ENCODE measurements around the gene XYLT1.

Gene XYLT1

DNA sequence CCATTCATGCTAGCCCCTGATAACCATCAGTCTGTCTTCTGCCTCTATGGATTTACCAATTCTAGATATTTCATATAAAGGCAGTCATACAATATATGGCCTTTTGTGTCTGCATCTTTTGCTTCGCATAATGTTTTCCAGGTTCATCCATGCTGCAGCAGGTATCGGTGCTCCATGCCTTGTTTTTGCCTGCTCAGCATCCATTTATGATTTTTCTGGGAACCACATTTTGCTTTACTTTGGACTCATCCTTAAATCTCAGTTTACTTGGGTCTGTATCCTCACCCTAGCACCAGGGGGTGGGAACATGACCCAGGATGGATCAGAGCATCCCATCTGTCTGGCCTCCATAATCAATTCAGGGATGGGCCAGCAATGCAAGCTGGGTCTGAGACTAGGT is 325.7 kb downstream of the XYLT1 start:
- ATAC-seq (no peak), DNase-seq (no peak)

DNA sequence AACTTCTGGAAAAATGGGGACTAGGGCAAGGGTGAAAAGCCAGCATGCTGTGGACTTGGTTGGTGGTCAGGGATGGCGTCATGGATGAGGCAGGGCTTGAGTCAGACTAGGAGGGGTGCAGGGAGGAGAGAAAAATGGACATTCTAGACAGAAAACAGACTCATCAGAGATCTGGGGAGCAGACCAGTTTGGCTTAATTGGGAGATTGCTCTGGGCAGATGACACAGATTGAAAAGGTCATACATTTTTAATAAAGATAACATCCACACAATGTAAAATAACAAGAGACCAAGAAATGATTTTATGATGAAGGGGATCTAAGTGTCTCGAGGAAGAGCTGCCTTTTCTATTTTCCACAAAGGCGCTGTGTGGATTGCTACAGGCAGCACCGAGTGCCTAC is 326.3 kb downstream of the XYLT1 start:
- DNase-seq, result no peak
- no peak for ATAC-seq

DNA sequence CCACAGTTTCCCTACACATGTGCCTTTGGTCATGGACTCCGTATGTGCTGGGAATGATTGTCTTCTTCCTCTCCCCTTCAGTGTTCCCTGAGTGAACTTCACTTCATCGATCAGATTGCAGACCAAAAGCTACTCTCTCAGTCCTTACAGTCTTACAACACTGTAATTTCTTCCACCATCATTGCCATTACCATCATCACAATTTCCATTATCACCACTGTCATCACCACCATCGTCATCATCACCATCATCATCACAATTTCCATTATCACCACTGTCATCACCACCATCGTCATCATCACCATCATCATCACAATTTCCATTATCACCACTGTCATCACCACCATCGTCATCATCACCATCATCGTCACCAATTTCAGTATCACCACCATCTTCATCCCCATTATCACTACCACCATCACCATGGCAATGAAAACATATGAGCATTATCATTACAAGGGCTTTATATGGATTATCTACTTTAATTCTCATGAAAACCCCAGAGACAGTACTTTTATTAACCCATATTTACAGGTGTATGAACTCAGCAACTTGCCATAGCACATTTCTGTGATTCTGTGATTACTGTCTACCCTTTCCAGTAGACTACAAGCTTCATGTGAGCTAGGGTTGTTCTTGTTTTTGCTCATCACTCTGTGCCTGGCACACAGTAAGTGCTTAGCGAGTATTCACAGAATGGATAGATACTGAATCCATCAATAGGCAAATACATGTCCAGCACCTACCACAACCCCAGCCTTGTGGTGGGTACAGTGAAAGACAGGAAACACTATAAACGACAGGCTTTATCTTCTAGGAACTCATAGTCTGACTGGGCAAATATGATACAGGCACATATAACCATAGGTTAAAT is 327.0 kb downstream of the XYLT1 start:
- DNase-seq, result no peak
- ATAC-seq, result peak; percentile 14

DNA sequence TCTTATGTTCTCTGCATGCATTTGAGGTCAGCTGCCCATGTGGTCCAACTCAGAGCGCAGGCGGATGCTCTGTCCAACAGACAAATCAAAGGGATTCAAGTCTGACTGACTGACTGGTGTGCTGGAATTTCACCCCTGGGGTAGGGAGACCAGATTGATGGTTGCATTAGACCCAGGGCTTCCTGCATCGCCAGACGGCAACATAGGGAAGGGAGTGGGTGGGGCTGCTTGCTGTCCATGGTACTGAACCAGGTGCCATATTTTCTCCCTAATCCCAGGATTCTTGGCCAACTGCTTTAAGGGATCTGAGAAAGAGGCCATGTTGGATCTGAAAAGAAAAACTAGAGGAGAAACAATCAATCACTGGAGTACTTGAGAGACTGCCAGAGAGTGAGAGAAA is 332.0 kb downstream of the XYLT1 start:
- ATAC-seq (no peak), DNase-seq (no peak)

DNA sequence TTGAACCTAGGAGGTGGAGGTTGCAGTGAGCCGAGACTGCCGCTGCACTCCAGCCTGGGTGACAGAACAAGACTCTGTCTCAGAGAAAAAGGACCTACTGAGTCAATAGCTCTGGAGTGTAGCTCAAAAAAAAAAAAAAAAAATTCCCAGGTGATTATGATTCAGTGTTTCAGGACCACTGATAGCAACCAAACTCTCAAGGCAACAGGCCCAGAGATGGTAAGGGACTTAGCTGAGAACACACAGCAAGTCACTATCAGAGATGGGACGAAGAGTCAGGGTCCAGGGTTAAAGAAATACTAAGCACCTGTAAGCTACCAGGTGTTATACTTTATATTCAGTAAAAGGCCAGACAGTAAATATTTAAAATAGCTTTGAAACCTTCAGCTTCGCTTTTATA is 335.3 kb downstream of the XYLT1 start:
- DNase-seq, result no peak
- no peak for ATAC-seq

DNA sequence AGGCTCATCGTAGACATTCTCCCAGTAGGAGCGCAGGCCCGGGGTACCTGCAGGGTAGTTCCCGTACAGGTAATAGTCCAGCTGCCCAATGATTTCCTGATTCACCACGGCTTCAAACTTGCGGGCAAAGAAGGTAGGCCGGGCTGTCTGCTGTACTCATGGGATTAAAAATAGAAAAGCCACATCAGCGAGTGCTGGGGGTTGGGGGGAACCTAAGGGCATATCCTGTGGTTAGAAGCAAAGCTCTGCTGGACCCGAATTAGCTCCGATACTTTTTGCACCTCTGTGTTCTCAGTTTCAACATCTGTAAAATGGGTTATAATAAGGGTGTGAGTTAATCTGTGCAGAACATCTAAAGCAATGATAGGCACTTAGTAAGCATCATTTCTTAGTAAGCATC is 336.2 kb downstream of the XYLT1 start:
- ATAC-seq (no peak), DNase-seq (no peak)

DNA sequence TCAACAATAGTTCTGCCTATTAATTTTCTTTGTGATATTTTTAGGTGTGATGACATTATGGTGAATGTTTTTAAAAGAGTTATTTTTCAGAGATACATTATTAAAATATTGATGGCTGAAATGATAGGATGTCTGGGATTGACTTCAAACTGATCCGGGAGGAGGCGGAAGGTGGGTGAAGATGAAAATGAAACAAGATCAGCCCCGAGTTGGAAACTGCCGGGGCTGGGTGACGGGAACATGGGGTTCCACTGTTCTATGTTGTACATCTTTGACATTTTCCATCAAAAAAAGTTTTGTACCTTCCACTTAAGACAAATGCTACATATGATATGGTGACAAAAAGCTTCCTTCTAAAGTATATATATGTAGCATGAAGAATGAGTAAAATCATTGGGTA is 336.9 kb downstream of the XYLT1 start:
- ATAC-seq, result no peak
- no peak for DNase-seq

DNA sequence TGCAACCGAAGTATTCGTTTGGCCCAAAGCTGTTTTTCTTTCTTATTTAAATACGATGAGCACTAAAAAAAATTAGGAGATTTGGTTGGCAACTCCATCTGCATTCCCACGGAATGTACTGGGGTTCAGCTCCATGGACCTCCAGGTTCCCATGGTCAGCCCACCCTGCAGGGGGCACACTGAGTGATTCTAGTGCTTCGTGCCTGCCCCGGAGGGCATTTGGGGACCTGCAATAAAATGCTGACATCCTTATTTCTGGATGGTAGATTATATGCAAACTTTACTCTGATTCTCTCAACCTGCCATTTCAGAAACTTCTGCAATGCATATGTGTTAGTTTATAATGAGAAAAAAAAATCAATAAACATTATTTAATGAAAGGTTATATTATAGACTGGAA is 339.4 kb downstream of the XYLT1 start:
- ATAC-seq (no peak), DNase-seq (peak; percentile 6)

DNA sequence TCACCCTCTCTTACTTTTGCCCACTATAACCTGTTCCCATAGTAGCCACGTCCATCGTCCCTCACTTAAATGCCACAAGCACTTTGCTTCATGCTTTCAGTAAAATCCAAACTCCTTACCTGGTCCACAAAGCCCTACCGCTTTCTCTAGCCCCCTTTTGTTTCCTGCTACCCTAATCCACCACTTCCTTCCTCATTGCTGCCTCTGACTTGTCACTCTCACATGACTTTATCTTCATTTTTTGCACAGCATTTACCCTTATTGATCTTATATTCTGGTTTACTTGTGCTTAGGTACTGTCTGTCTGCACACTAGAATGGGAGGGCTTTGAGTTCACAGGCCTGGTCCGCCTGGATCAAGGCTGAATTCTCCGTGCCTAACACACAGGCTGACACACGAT is 340.0 kb downstream of the XYLT1 start:
- ATAC-seq, result no peak
- DNase-seq, result no peak

DNA sequence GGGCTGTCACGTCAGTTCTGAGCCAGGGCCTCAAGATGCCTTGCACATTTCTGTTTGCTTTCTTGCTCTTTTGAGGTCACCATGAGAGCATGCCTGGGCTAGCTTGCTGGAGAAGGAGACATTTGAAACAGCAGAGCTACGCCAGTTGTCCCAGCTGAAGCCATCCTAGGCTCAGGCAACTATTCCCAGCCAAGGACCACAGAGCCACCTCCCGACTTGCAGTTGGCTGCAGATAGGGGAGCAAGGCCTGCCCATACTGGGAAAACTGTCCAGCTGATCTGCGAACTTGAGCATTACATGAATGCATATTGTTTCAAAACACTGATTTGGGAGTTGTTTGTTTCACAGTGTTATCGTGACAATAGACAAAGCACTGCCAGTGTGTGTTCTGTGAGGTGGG is 340.8 kb downstream of the XYLT1 start:
- ATAC-seq, result no peak
- DNase-seq, result no peak

DNA sequence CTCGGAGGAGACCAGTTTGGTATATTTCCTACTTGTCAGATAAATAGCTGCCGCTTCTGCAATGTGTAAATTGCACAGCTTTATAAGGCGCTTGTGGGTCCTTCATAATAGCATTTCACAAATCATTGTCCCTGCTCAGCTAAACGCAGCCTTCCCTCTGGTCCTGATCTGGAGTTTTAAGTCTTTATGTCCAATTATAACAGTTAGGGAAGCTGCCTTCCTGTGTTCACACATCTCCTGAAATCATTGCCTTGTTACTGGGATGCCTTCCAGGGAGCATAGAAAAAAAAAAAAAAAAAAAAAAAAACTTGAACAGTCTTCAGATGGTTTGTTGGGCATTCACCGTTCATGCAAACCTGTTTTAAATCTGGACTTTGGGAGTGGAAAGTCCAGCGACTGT is 342.0 kb downstream of the XYLT1 start:
- ATAC-seq (no peak), DNase-seq (no peak)

DNA sequence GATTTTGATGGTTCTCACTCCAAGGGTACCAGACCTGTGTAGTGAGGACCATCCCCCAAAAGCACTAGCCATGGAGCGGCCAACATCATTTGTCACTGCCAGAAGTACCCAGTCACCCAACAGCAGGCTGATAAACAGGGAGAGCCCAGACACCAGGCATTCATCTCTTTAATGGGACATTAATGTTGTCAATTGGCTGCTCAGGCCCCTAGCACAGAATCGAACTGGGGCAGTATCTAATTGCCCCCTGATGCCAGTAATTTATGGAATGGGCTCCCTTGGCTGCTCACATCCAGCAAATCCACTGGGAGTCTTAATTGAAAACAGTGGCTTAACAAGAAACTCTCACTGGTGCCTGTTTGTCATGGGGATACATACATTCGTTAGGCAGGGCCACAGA is 344.6 kb downstream of the XYLT1 start:
- no peak for ATAC-seq
- DNase-seq, result no peak

DNA sequence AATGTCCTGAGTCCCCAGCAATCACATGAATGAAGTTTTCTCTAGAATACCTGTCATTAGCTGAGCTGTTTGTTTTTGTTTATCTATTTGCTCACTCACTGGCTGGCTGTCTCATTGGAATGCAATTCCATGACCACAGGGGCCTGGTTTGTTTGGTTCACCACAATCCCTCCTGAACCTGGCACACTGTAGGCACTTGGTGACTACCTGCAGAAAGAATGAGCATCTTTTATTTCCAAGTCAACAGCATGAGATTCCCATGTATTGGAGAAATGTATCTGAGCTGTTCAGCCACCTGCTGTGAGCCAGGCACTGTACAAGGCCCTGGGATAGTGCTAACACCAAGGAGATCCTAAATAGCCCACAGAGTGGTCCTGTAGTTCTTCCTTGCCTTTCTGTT is 345.1 kb downstream of the XYLT1 start:
- no peak for DNase-seq
- ATAC-seq, result no peak

DNA sequence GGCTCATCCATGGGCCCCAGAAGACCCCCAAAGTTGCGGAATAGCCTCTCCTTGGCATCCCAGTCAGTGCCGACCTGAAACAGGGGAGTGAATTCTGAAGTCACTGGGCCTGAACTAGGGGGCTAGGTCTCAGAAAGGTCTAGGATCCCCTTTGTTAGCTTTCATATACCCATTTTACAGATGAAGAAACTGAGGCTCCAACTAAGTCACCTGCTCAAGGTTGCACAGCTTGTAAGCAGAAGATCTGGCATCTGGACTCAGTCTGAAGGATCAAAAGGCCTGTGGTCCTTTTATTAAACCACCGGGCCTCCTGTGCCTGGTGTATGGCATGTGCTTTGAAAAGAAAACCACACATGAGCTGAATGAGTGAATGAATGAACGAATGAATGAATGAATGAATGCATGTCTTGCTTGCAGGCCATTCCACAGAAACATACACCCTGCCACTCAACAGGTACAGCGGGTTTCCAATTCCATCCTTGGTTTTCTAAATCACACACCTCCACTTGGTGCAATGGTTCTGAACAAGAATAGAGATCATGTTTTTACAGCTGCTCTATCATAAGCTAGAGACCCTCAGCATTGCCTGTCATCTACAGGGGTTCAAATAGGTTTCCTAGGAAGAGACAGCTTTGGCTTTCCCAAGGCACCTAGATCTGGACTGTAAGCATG is 352.7 kb downstream of the XYLT1 start:
- no peak for DNase-seq
- no peak for ATAC-seq

DNA sequence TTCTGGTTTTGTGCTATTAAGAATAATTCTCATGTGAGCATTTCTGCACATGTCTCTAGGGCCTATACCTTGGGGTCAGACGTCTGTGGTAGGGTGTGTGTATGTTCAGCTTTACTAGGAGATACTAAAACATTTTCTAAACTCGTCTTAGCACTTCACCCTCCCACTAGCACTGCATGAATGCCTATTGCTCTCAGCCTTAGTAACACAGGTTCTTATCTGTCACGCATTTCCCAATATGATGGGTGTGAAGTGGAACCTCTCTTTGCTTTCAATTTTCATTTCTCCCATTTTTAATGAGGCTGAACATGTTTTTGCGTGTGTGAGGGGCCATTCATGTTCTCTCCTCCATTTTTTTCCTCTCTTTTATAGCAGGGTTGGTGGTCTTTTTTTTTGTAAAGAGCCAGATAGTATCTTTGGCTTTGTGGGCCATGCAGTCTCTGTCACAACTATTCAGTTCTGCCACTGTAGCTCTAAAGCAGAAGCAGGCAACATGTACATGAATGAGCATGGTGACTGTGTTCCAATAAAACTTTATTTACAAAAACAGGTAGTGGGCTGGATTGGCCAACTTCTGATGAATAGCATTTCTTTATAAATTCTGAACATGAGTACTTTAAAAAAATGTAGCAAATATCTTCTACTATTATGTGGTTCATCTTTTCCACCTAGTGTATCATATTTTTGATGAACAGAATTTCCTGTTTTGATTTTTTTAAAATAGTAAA is 354.0 kb downstream of the XYLT1 start:
- DNase-seq (no peak), ATAC-seq (no peak)

DNA sequence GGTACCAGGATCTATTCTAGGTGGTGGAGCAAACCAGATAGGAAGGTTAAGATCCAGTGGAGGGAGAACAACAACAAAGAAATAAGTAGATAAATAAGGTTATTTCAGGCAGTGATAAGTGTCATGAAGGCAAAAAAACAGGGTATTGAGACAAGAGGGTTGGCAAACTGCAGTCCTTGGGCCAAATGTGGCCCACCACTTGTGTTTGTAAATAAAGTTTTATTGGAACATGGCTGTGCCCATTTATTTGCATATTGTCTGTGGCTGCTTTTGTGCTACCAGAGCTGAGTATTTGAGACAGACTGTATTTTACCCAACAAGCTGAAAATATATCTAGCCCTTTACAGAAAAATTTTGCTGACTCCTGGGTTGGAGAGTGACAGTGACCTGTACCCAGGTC is 361.3 kb downstream of the XYLT1 start:
- no peak for DNase-seq

DNA sequence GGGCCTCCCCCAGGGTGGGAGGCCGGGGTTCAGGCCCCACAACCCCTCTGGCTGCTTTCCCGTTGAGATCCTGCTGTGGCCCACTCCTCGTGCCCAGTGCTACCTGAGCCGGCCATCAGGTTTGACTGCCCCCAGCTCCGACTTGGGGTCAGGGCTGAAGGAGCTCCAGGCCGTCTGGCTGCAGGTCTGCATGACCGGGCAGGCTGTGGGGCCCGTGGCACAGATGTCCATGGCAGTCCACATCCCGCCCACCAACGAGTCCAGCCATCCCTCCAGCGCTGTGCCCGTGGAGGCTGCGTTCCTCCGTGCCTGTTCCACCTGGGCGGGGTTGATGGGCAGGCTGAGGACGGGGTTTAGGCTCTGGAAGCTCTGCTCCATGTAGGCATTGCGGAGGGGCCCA is 362.2 kb downstream of the XYLT1 start:
- DNase-seq, result no peak

More for the DNA sequence above, 361.3 kb downstream of the XYLT1 start:
- no peak for ATAC-seq

DNA sequence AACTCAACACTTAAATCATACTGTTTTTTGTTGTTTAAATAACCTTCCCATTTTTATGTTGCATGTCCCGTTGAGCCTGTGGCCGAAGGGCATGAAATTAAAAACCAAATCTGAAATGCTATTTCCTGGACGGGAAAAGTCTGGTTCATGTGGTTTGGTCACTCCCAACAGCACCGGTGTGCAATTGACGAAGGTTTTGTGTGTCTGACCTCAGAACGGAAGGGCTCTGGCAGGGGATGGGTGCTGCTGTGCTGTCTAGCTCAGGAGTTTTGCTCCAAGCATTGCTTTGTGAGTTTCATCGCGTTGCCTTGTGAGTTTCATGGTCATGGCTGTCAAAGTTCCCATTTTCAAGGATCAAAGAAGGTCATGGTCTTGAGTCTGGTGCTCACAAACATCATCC is 363.3 kb downstream of the XYLT1 start:
- ATAC-seq (no peak), DNase-seq (no peak)

More for the DNA sequence above, 362.2 kb downstream of the XYLT1 start:
- ATAC-seq, result no peak

DNA sequence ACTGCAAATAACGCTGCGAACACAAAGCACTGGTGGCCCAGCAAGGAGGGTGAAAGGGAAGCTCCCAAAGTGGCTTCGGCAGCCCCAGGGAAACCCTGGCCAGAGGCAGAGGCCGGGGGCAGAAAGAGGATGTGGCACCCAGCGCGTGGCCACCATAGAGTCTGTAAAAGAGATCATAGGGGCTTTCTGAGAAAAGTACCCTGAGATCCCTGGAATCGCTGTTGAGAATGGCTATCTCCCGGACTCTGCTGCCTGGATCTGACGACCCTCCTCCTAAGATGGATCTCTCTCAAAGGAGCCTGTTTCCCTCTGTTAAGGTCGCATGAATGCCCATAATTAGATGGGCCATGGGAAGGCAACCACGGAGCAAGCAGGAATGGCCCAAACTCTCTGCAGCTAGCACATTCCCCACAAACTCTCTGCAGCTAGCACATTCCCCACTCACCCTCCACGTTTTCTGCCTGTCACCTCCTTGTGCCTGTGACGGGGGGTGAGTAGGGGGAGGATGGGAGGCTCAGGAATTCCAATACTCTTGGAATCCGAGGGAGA is 364.4 kb downstream of the XYLT1 start:
- peak; percentile 8 for DNase-seq
- ATAC-seq, result no peak

DNA sequence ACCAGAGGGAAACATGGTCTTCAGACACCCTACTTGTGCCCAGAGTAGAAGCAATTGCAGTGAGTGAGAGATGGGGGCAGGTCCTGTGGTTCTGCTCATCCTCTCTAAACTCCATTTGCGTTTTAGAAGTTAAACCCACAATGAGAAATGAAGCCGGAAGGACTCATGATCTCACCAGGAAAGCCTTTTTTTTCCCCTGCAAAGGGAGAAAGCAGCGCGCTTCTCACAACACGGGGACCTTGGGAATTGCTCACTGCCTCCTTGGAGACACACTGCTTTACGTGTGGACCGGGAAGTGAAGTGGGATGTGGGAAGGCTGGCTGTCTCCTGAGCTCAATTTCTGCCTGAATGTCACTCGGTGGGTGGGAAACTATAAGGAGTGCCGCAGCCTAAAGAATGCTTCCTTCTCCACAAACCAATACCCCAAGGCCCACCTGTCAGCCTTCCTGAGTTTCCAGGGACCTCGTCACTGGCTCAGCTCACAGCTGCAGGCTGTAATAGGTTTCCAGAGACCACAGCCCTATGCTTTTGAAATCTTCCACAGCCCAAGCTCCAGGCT is 365.4 kb downstream of the XYLT1 start:
- ATAC-seq (no peak), DNase-seq (no peak)

DNA sequence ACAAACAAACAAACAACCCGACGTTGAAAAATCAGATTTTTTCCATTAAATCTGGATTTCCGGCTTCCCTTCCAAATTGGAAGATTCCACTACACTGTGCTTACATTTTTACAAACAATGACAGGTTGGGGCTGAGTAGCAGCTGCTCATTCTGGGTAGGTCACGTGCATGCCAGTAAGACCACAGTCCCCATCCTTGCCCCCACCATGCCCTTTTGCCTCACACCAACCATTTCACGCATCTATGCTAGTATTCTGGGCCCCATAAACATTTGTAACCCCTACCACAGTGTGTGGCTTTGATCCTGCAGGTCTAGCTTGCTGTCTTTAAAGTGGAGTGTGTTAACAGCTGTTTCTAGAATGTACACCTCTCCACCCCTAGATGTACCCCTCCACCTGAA is 366.1 kb downstream of the XYLT1 start:
- peak; percentile 40 for ATAC-seq
- DNase-seq, result no peak

DNA sequence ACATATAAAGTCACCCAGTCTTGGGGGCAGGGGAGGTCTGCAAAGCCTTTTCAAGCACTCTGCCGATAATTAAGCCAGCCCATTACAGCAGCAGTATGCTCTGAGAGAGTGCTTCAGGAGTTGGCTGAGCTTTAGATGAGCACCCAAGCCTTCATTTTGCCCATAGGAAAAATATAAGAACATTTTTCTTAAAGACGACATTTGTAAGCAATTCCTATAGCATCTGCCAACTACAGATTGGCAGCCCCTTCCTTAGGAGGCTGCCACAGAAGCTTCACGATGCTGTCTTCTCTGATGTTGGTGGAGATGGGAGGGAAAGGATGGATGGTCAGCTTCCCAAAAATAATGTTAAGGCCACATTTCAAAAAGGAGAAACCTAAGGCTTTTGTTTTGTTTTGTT is 367.5 kb downstream of the XYLT1 start:
- DNase-seq, result no peak
- no peak for ATAC-seq

DNA sequence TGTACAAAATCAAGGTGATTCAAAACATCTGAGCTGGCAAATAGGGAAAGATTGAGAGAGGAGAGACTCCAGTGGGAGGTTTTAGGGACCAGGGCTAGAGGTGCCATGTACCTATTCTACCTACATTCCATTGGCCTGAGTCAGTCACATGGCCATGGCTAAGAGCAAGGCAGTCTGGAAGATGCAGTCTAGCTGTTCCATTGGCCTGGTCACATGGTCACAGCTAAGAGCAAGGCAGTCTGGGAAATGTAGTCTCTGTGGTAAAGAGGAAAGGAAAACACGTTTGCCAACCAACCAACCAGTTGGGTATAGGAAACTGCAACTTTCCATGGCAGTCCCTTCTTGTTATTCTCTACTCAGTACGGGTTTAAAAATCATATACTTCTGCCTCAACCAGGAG is 369.1 kb downstream of the XYLT1 start:
- DNase-seq (no peak), ATAC-seq (no peak)
